GM19035 (cell line): Measurements from ENCODE around the gene AIFM1.

Experiments
- ATAC-seq: cut with Tn5 transposase; IDR thresholded peaks from one replicate; pipeline ENCODE4 v1.9.1; 2021; ENCODE audit not compliant: unreplicated experiment

AIFM1 gene

GRCh38 chrX:130097507-130098209 lies 68.0 kb downstream of the AIFM1 start:
- ATAC-seq, result no peak

- no peak for ATAC-seq
Measured at GRCh38 chrX:130095249-130096030, 70.2 kb downstream of the AIFM1 start.

- ATAC-seq, result no peak
Measured at GRCh38 chrX:130094696-130095095, 70.9 kb downstream of the AIFM1 start.

GRCh38 chrX:130093271-130093670 lies 72.4 kb downstream of the AIFM1 start:
- ATAC-seq, result no peak

GRCh38 chrX:130091980-130092522 lies 73.6 kb downstream of the AIFM1 start:
- ATAC-seq, result peak; percentile 99

GRCh38 chrX:130090364-130090763 lies 75.3 kb downstream of the AIFM1 start:
- ATAC-seq, result no peak

- ATAC-seq, result peak; percentile 41
Measured at GRCh38 chrX:130086447-130087206, 79.0 kb downstream of the AIFM1 start.

GRCh38 chrX:130085551-130086446 lies 79.8 kb downstream of the AIFM1 start:
- ATAC-seq, result no peak

GRCh38 chrX:130084631-130085237 lies 80.9 kb downstream of the AIFM1 start:
- peak; percentile 37 for ATAC-seq

GRCh38 chrX:130083656-130084382 lies 81.8 kb downstream of the AIFM1 start:
- ATAC-seq, result peak; percentile 30

GRCh38 chrX:130083107-130083490 lies 82.5 kb downstream of the AIFM1 start:
- ATAC-seq, result no peak

GRCh38 chrX:130082244-130083106 lies 83.2 kb downstream of the AIFM1 start:
- ATAC-seq, result peak; percentile 68

- ATAC-seq, result no peak
Measured at GRCh38 chrX:130081421-130082045, 84.1 kb downstream of the AIFM1 start.

- no peak for ATAC-seq
Measured at GRCh38 chrX:130080791-130081367, 84.8 kb downstream of the AIFM1 start.

GRCh38 chrX:130079824-130080406 lies 85.7 kb downstream of the AIFM1 start:
- no peak for ATAC-seq
